HepG2 (cell line): Measurements from ENCODE around the gene BLVRB. TPM values are rescaled to one million over a fixed set of nuclear protein-coding genes. Genes with fewer than 3 reads are reported as not detected.

ENCODE experiments used
- ADNP ChIP-seq: sonication (generic); formaldehyde crosslinking; IDR thresholded peaks from 2 replicates; pipeline ENCODE4 v1.4.0; 2020; ENCODE audit warnings: missing genetic modification reagents
- ARNT2 ChIP-seq: sonication (generic); formaldehyde crosslinking; IDR thresholded peaks from 2 replicates; pipeline ENCODE4 v1.8.0; 2022; ENCODE audit warnings: mild to moderate bottlenecking, low read depth, missing genetic modification reagents, moderate library complexity
- BORCS8-MEF2B ChIP-seq: sonication (generic); formaldehyde crosslinking; IDR thresholded peaks from 2 replicates; pipeline ENCODE4 v1.8.0; 2022; ENCODE audit warnings: mild to moderate bottlenecking, missing genetic modification reagents
- CBFB ChIP-seq: sonication (generic); formaldehyde crosslinking; IDR thresholded peaks from 2 replicates; pipeline ENCODE4 v1.4.0; 2020; ENCODE audit warnings: missing genetic modification reagents
- DNMT3B ChIP-seq: conservative IDR thresholded peaks from 2 replicates; pipeline ENCODE4 v1.6.1; 2016; ENCODE audit warnings: missing biosample characterization, control low read depth
- FOXO1 ChIP-seq: sonication (generic); formaldehyde crosslinking; IDR thresholded peaks from 2 replicates; pipeline ENCODE4 v1.4.0; 2020; ENCODE audit warnings: missing genetic modification reagents
- HIVEP1 ChIP-seq: sonication (generic); formaldehyde crosslinking; IDR thresholded peaks from 2 replicates; pipeline ENCODE4 v1.4.0; 2020; ENCODE audit warnings: mild to moderate bottlenecking, missing genetic modification reagents
- HOXA7 ChIP-seq: sonication (generic); formaldehyde crosslinking; IDR thresholded peaks from 2 replicates; pipeline ENCODE4 v1.8.1; 2022; ENCODE audit warnings: mild to moderate bottlenecking, missing genetic modification reagents, moderate library complexity
- PRPF4 ChIP-seq: fragments of 200-400 bp; formaldehyde crosslinking; IDR thresholded peaks from 2 replicates; pipeline ENCODE4 v1.6.1; 2016; ENCODE audit warnings: low read length, low read depth; ENCODE audit not compliant: poor library complexity, severe bottlenecking
- SIX1 ChIP-seq: sonication (generic); formaldehyde crosslinking; IDR thresholded peaks from 2 replicates; pipeline ENCODE4 v1.4.0; 2020; ENCODE audit warnings: missing genetic modification reagents, borderline replicate concordance
- SMC3 ChIP-seq: IDR thresholded peaks from 2 replicates; pipeline ENCODE4 v1.6.1; 2011; ENCODE audit warnings: low read length, improper control_type of control experiment
- TCF12 ChIP-seq, 2 experiments: fragments of 450-650 bp in 1 of 2; sonication (generic) in 1 of 2; formaldehyde crosslinking in 1 of 2; IDR thresholded peaks; 2 replicates each; pipeline versions ENCODE4 v1.6.1 to v1.8.0; 2017 to 2022; ENCODE audit warnings: antibody characterized with exemption in 1 of 2, mild to moderate bottlenecking in 1 of 2, missing genetic modification reagents in 1 of 2, moderate library complexity in 1 of 2
- TP53 ChIP-seq: sonication (generic); formaldehyde crosslinking; conservative IDR thresholded peaks from 2 replicates; pipeline ENCODE4 v1.4.0; 2020; ENCODE audit warnings: missing genetic modification reagents
- ZBTB20 ChIP-seq: sonication (generic); formaldehyde crosslinking; IDR thresholded peaks from 2 replicates; pipeline ENCODE4 v1.8.1; 2023; ENCODE audit warnings: missing genetic modification reagents, low read depth, mild to moderate bottlenecking, borderline replicate concordance
- ZNF225 ChIP-seq: sonication (generic); formaldehyde crosslinking; IDR thresholded peaks from 2 replicates; pipeline ENCODE4 v1.4.0; 2020; ENCODE audit warnings: mild to moderate bottlenecking, missing genetic modification reagents
- ZNF253 ChIP-seq: sonication (generic); formaldehyde crosslinking; IDR thresholded peaks from 2 replicates; pipeline ENCODE4 v1.8.0; 2022; ENCODE audit warnings: mild to moderate bottlenecking, missing genetic modification reagents, borderline replicate concordance
- ZNF354B ChIP-seq: sonication (generic); formaldehyde crosslinking; IDR thresholded peaks from 2 replicates; pipeline ENCODE4 v1.8.0; 2022; ENCODE audit warnings: mild to moderate bottlenecking, missing genetic modification reagents
- ZNF678 ChIP-seq: sonication (generic); formaldehyde crosslinking; IDR thresholded peaks from 2 replicates; pipeline ENCODE4 v1.4.0; 2020; ENCODE audit warnings: mild to moderate bottlenecking, missing genetic modification reagents
- ZNF841 ChIP-seq: sonication (generic); formaldehyde crosslinking; IDR thresholded peaks from 2 replicates; pipeline ENCODE4 v1.8.1; 2023; ENCODE audit warnings: missing genetic modification reagents, borderline replicate concordance
- polyA plus RNA-seq, 8 experiments: library from polyadenylated mRNA; depleted of rRNA in 3 of 8; stranded (reverse) in 7 of 8; unstranded in 1 of 8; fragments of >200 nt; fragmentation: Illumina TruSeq in 4 of 8; extraction: Trizol in 4 of 8; gene quantifications; 2 replicates each; pipeline versions ENCODE4 v1.2.1 to v1.2.3, GENCODE V29; 2011 to 2016; ENCODE audit warnings: low read depth in 4 of 8, missing spikeins in 1 of 8, mixed read lengths in 1 of 8; ENCODE audit not compliant: insufficient read depth in 1 of 8
- total RNA-seq, 5 experiments: library from RNA; depleted of rRNA; stranded (reverse); fragments of >200 nt; fragmentation: Illumina TruSeq; extraction: Trizol; gene quantifications; 2 replicates each; pipeline ENCODE4 v1.2.3, GENCODE V29; 2016; ENCODE audit warnings: low read depth in 1 of 5
- TF ChIP-seq, protein P1 (sequence below): sonication (generic); formaldehyde crosslinking; IDR thresholded peaks from 2 replicates; pipeline ENCODE4 v1.4.0; 2020; ENCODE audit warnings: missing genetic modification reagents
- TF ChIP-seq, protein P2 (sequence below): sonication (generic); formaldehyde crosslinking; IDR thresholded peaks from 2 replicates; pipeline ENCODE4 v1.4.0; 2020; ENCODE audit warnings: low read depth, missing genetic modification reagents
- TF ChIP-seq, protein P3 (sequence below): IDR thresholded peaks from 2 replicates; pipeline ENCODE4 v1.6.1; 2016; ENCODE audit warnings: mild to moderate bottlenecking, missing biosample characterization, missing genetic modification reagents

The BLVRB gene
- total and polyA plus RNA-seq, 2 of the 13 experiments (the other 11 are each of a cell fraction or from before 2014, with no cell fraction given), result 25.9 to 51.4 TPM

DNA sequence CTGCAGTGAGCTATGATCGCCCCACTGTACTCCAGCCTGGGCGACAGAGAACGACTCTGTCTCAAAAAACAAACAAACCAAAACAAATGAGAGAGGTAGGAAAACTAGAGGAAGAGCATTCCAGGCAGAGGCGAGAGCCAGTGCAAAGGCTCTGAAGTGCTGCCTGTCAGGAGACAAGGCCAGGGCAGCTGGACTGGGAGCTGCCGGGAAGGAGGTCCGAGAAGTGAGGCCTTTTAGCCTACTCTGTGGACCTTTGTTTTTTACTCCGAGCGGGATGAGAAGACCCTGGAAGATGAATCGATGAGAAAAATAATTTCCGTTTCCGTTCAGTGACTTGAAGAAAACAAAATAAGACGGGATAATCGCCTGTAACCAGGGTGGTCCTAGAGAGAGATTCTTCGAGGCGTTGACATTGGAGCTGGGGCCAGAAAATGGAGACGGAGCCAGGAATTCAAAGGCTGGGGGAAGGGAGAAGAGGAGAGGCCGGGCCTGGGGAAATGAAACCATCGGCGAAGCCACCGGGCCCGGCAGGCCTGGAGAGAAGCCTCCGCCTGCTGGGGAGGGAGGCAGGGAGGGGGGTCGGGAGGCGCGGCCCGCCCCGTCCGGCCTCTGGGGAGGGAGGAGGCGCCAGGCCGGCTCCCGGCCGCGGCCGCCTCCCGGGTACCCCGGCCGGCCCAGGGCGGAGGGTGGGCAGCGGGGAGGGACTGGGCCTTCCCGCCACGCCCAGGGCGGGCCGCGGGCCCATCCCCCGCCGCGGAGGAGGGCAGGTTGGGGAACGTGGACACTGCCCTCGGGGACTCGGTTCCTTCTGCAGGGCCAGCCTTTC is 31.9 kb downstream of the BLVRB start (continued):
- TF ChIP-seq, protein P1, sequence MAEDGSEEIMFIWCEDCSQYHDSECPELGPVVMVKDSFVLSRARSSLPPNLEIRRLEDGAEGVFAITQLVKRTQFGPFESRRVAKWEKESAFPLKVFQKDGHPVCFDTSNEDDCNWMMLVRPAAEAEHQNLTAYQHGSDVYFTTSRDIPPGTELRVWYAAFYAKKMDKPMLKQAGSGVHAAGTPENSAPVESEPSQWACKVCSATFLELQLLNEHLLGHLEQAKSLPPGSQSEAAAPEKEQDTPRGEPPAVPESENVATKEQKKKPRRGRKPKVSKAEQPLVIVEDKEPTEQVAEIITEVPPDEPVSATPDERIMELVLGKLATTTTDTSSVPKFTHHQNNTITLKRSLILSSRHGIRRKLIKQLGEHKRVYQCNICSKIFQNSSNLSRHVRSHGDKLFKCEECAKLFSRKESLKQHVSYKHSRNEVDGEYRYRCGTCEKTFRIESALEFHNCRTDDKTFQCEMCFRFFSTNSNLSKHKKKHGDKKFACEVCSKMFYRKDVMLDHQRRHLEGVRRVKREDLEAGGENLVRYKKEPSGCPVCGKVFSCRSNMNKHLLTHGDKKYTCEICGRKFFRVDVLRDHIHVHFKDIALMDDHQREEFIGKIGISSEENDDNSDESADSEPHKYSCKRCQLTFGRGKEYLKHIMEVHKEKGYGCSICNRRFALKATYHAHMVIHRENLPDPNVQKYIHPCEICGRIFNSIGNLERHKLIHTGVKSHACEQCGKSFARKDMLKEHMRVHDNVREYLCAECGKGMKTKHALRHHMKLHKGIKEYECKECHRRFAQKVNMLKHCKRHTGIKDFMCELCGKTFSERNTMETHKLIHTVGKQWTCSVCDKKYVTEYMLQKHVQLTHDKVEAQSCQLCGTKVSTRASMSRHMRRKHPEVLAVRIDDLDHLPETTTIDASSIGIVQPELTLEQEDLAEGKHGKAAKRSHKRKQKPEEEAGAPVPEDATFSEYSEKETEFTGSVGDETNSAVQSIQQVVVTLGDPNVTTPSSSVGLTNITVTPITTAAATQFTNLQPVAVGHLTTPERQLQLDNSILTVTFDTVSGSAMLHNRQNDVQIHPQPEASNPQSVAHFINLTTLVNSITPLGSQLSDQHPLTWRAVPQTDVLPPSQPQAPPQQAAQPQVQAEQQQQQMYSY (CRISPR knock-in tag), result no peak
- TF ChIP-seq HIVEP1 (CRISPR knock-in tag) (no peak), ZNF253 (no peak), TCF12 (IDR thresholded peaks at IDR 0.05) (no peak), TCF12 (CRISPR knock-in tag; IDR thresholded peaks at IDR 0.05) (0 out of 2 replicates have a peak, but pooled peaks have one; percentile 35), CBFB (CRISPR knock-in tag) (no peak), SMC3 (no peak), HOXA7 (CRISPR knock-in tag) (no peak), ZNF678 (CRISPR knock-in tag) (no peak), BORCS8-MEF2B (CRISPR knock-in tag) (peak; percentile 32), SIX1 (no peak), ZNF225 (CRISPR knock-in tag) (no peak), DNMT3B (CRISPR knock-in tag) (no peak), PRPF4 (no peak), ZNF354B (CRISPR knock-in tag) (no peak), ADNP (CRISPR knock-in tag) (no peak; the same call in 1 of the 2 replicates), TP53 (CRISPR knock-in tag) (no peak), FOXO1 (CRISPR knock-in tag) (no peak), ZNF841 (CRISPR knock-in tag) (no peak), ZBTB20 (no peak), ARNT2 (CRISPR knock-in tag) (peak; percentile 71)
- TF ChIP-seq, protein P2, sequence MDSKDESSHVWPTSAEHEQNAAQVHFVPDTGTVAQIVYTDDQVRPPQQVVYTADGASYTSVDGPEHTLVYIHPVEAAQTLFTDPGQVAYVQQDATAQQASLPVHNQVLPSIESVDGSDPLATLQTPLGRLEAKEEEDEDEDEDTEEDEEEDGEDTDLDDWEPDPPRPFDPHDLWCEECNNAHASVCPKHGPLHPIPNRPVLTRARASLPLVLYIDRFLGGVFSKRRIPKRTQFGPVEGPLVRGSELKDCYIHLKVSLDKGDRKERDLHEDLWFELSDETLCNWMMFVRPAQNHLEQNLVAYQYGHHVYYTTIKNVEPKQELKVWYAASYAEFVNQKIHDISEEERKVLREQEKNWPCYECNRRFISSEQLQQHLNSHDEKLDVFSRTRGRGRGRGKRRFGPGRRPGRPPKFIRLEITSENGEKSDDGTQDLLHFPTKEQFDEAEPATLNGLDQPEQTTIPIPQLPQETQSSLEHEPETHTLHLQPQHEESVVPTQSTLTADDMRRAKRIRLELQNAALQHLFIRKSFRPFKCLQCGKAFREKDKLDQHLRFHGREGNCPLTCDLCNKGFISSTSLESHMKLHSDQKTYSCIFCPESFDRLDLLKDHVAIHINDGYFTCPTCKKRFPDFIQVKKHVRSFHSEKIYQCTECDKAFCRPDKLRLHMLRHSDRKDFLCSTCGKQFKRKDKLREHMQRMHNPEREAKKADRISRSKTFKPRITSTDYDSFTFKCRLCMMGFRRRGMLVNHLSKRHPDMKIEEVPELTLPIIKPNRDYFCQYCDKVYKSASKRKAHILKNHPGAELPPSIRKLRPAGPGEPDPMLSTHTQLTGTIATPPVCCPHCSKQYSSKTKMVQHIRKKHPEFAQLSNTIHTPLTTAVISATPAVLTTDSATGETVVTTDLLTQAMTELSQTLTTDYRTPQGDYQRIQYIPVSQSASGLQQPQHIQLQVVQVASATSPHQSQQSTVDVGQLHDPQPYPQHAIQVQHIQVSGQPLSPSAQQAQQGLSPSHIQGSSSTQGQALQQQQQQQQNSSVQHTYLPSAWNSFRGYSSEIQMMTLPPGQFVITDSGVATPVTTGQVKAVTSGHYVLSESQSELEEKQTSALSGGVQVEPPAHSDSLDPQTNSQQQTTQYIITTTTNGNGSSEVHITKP, result no peak
- TF ChIP-seq, protein P3, sequence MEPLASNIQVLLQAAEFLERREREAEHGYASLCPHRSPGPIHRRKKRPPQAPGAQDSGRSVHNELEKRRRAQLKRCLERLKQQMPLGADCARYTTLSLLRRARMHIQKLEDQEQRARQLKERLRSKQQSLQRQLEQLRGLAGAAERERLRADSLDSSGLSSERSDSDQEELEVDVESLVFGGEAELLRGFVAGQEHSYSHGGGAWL (CRISPR knock-in tag), result no peak
